Stimulated activated effector memory CD8-positive, alpha-beta T cell treated with anti-CD3 and anti-CD28 coated beads, Interleukin-12 subunit alpha, Interleukin-12 subunit beta, amount 100 ng/mL, for 72 hours (primary cell): Measurements from ENCODE around the gene SSR1.

ENCODE experiments used
- ATAC-seq: fragments of 150-1000 bp; cut with Tn5 transposase; 2 replicates; pipeline ENCODE4 v1.10.0; 2021
- DNase-seq, 2 donors: peaks; one replicate each; pipeline ENCODE4 v3.0.0; 2021 to 2022; ENCODE audit warnings: low spot score in 2 of 2
- H3K27ac Mint-ChIP-seq: one replicate; pipeline ENCODE4 v1.8.0; 2022; ENCODE audit warnings: mild to moderate bottlenecking, mixed read lengths
- H3K36me3 Mint-ChIP-seq: one replicate; pipeline ENCODE4 v1.8.0; 2022; ENCODE audit warnings: mild to moderate bottlenecking, mixed read lengths
- H3K4me1 Mint-ChIP-seq: one replicate; pipeline ENCODE4 v1.8.0; 2022; ENCODE audit warnings: mixed read lengths
- H3K4me3 Mint-ChIP-seq: one replicate; pipeline ENCODE4 v1.8.0; 2022; ENCODE audit warnings: mild to moderate bottlenecking, mixed read lengths
- H3K9me3 Mint-ChIP-seq: one replicate; pipeline ENCODE4 v1.8.0; 2022; ENCODE audit warnings: mixed read lengths

SSR1 gene

DNA sequence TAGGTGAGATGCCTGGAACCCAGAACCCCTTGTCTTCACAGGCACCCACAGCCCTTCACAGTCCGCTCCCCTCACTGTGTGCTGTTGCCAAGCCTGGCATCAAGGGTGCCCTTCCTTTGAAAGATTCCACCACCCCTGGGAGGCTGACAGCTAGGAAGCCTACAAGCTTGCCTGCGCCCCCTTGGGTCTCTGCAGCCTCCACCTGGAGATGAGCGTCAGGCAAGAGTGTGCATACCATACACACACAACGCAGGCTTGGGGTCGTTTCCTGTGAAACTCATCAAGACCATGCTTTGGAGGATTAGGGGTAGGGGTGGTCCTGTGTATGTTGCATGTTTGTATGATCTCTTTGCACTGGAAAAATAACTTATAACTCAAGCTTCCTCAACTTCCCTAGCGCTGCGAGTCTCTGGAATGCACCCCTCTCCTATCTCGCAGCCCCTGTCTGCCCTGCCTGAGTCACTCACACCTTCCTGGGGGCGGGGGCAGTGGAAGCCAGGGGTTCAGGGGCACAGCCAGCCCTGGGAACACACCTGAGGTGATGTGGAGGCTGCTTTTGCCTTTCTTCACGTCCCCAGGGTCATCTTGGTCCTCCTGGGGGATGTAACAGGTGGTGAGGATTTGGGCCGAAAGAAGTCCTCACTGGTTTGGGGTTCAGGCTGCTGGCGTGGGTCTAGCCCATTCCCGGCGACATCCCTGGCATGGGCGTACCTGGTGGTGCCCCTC, 67.2 kb downstream of the SSR1 start:
- H3K27ac Mint-ChIP-seq, result no peak overlapping the region
- H3K4me1 Mint-ChIP-seq, result peaks cover 13% of the 10 kb centered on the region
- no peak for DNase-seq
- ATAC-seq, result no peak
- H3K36me3 Mint-ChIP-seq, result peaks cover 76% of the 10 kb centered on the region
- H3K9me3 Mint-ChIP-seq, result no peaks in the 10 kb centered on the region
- no peak overlapping the region for H3K4me3 Mint-ChIP-seq

DNA sequence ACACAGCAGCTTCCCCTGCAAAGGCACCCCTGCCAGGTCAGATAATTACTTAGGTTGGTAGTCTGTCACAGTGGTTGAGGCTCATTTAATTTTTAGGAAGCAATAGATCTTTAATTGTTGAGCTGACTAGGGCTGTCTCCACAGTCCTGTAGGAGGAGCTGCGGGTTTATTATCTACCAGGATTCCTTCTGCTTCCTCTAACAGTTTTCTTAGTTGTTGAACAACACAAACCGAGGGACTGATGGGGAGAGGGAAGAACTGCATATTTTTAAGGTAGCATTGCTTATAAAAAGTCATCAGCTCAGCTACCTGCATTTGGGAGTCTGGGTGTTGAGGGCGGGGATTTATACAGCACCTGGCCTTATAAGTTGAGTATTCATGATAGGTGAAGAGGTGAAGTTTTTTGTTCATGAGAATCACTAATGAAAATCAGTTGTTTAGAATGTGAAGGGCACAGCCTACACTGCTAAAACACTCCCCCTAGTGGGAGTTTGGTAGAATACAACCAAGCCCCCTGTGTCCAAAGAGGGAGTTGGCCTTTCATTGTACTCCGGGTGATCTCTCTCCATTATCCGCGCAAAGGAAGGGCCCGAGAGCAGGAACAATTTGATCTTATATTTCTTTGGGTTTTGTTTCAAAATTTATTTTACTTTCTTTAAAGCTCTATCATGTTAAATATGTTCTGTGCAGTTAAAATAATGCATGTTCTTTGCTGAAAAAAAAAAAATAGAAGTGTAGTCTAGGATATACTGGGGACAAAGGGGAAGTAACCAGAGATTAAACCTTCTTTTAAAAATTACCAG, 69.6 kb downstream of the SSR1 start:
- peak; percentile 58 for ATAC-seq
- Mint-ChIP-seq H3K27ac (no peak overlapping the region), H3K4me3 (no peak overlapping the region), H3K9me3 (no peaks in the 10 kb centered on the region), H3K36me3 (peaks cover 65% of the 10 kb centered on the region), H3K4me1 (peaks cover 8% of the 10 kb centered on the region)
- DNase-seq, result peak; percentile 25 to 60

DNA sequence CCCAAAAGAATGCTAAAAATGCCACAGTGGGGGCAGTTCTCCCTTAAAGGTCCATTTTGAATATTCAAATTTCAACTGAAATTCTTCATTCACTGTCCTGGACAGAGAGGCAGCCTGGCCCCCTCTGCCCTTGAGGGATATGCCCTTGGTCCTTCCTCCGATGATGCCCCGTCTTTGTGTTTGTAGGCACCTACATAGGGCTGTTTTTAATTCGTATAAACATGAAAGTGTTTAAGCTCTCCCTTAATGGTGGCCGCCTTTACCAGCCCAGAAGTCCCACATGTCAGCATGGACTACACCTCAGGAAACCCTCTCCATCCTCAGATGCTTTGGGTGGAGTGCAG, 70.2 kb downstream of the SSR1 start:
- Mint-ChIP-seq H3K27ac (no peak overlapping the region), H3K36me3 (peaks cover 59% of the 10 kb centered on the region), H3K4me1 (peaks cover 6% of the 10 kb centered on the region), H3K9me3 (no peaks in the 10 kb centered on the region), H3K4me3 (no peak overlapping the region)
- DNase-seq (no peak), ATAC-seq (no peak)

DNA sequence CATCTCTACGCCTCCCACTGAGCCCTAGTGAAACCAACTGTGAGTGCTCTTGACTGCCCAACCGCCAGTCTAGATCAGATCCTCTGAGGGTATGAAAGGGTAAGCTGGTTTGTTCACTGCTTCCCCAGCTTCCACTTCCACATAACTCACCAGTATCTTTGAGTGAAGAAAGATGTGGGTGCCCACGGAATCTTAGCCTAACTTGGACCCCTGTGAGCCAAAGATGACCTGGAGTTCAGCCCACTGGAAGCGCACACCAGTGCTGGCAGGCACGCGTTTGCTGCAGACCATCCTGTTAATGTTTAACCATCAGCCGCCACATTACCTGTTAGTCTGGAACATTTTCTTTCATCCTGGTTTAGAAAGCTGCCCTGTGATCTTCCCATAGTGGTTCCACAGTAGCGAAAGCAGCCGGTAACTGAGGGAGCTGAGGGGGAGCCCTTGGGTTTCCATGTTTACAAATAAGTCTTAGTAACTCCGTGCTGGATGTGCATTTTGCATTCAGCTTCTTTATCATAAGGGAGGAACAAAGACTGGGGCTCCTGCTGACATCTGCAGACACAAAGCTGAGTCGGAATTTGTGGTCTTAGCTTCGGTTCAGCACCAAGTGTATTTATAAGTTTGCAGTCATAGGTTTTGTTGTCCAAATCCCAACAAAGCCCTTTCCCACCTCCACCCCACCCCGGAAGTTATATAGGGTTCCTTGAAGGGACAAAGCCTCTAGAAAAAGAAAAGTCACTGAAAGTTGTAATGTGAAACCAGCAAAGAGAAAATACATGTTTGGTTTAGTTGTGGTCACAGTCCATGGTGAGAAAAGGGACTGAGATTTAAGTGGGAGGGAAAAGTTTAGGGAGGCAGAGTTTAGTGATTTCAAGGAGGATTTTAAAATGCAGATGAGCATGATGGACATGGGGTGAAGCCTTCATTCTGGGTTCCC, 71.0 kb downstream of the SSR1 start:
- Mint-ChIP-seq H3K27ac (no peak overlapping the region), H3K4me1 (peaks cover 6% of the 10 kb centered on the region), H3K4me3 (no peak overlapping the region), H3K9me3 (no peaks in the 10 kb centered on the region), H3K36me3 (peaks cover 52% of the 10 kb centered on the region)
- DNase-seq (no peak), ATAC-seq (no peak)

DNA sequence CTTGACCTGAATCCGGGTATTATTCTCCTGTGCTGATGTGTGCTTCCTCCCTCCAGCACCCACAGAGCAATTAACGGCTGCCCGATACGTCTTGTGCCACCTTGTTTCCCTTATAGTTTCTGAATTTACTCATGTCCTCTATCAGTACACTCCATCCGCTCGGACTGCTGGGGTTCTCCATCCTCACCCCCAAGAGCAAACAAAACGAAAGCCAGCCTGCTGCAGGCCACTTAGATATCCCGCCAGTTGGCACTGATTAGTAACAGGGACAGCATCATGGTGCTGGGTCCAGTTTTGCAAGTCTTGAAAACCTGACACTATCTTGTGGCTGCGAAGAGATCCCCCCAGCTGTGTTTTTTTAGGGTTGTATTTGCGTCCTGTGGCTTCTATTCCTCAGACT, 71.8 kb downstream of the SSR1 start:
- DNase-seq (no peak), ATAC-seq (no peak)
- peak overlapping the region; percentile 10 for H3K27ac Mint-ChIP-seq
- H3K4me3 Mint-ChIP-seq, result no peak overlapping the region
- H3K4me1 Mint-ChIP-seq, result peaks cover 10% of the 10 kb centered on the region
- no peaks in the 10 kb centered on the region for H3K9me3 Mint-ChIP-seq
- peaks cover 52% of the 10 kb centered on the region for H3K36me3 Mint-ChIP-seq

DNA sequence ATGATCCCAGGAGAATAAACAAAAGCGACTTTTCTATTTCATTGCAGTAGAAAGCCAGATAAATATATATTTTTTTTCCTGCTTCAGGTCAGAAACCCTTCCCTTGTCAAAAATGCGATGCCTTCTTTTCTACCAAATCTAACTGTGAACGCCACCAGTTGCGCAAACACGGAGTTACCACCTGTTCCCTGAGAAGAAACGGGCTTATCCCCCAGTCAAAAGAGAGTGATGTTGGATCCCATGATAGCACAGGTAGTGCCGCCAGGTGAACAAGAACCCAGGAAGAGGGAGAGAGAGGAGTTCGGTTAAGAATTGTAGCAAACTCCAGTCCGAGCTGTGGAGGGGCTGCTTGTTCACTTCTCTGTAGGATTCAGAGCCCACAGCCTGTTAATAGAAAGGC, 72.6 kb downstream of the SSR1 start:
- ATAC-seq, result no peak
- no peaks in the 10 kb centered on the region for H3K9me3 Mint-ChIP-seq
- H3K4me1 Mint-ChIP-seq, result peaks cover 13% of the 10 kb centered on the region
- no peak overlapping the region for H3K27ac Mint-ChIP-seq
- no peak overlapping the region for H3K4me3 Mint-ChIP-seq
- no peak for DNase-seq
- peaks cover 52% of the 10 kb centered on the region for H3K36me3 Mint-ChIP-seq

DNA sequence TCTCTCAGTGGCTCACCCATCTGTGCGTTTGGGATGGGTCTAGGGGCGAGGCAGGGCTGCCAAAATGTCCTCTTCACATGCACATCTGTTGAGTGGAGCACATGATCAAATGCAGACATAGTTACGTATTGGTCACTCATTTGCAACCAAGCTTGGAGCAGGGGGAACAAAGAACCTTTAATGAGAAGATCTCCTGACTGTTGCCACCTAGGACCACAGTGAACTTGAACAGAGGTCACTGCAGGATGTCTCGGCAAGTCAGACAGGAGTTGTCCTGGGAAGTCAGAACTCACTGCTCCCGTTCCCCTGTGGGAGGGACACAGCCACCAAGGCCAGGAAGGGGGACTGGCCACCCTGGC, 73.4 kb downstream of the SSR1 start:
- Mint-ChIP-seq H3K4me1 (peaks cover 18% of the 10 kb centered on the region), H3K27ac (peak overlapping the region; percentile 30), H3K36me3 (peaks cover 57% of the 10 kb centered on the region), H3K9me3 (no peaks in the 10 kb centered on the region), H3K4me3 (no peak overlapping the region)
- ATAC-seq, result no peak
- DNase-seq, result no peak

DNA sequence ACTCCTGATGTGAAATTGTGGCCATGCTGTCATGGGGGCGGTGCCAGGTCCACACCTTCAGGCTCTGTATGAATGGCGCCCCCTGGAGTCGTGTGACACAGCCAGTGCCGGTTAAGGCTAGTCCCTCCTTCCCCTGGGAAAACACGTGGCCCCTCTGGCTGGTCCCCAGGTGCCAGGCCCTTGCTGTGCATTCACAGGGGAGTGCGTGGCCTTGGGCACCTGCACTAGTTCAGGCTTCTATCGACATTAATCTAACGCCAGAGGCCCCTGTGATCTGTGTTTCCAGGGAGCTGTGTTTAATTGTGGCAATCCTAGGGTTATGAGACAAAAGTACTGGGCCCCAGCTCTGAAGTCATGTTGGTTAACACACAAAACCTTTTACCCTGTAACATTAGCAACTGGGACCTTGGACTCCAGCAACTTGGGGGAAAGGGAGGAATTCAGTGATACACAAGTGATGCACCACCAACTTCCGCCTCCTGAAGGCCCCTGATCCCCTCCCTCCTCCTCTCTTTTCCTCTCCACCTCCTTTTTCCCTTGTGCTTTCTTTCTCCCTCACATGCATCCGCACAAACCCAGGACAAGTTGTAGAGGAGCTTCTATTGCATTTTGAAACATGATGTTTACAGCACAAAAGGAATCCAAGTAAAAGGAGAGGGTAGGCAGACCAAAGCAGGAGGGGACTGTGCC, 74.0 kb downstream of the SSR1 start:
- Mint-ChIP-seq H3K27ac (peak overlapping the region; percentile 30), H3K9me3 (no peaks in the 10 kb centered on the region), H3K36me3 (peaks cover 54% of the 10 kb centered on the region), H3K4me3 (no peak overlapping the region), H3K4me1 (peaks cover 23% of the 10 kb centered on the region)
- DNase-seq (peak; percentile 51 to 78), ATAC-seq (peak; percentile 85)

DNA sequence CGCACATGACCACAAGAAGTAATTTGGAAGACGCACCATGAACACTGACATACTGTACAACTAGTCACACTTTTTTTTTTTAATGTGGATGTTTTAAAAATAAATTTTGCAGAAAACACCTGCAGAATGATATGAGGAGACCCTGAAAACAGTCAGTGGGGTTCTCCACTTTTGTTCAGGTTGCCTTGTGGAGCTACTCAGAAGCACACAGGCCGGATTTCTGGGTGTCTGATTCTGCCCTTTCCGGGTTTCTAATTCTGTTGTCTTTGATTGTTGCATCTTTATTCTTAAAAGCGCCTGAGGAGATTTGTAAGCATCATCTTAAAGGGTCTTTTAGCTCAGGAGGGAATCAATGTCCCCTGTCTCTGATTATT, 74.5 kb downstream of the SSR1 start:
- H3K4me3 Mint-ChIP-seq, result no peak overlapping the region
- peaks cover 54% of the 10 kb centered on the region for H3K36me3 Mint-ChIP-seq
- DNase-seq, result no peak
- H3K4me1 Mint-ChIP-seq, result peaks cover 23% of the 10 kb centered on the region
- no peaks in the 10 kb centered on the region for H3K9me3 Mint-ChIP-seq
- H3K27ac Mint-ChIP-seq, result no peak overlapping the region
- ATAC-seq, result no peak

DNA sequence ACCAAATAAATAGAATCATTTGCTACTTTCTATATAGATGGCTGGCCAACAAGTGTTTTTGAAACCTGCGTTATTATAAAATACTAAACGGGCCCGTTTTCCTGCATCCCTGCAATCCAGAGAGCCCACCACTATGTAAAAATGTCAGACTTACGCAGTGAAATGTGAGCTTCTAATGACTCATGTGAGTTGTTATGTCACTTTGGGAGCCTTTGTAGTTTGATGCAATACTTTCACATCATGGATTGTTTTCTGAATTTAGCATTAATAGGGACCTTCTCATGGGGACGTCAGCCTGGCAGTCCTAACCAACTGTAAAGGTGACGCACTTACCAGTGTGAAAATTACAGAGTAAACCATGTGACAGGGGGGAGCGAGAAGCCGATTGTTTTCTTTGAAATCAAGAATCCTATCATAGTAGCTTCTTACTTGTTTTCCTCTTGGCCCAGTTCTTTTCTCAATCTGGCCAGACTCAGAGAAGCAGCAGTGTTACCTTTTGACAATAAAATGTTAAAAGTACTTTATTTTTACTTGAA, 75.3 kb downstream of the SSR1 start:
- ATAC-seq, result no peak
- Mint-ChIP-seq H3K9me3 (no peaks in the 10 kb centered on the region), H3K27ac (no peak overlapping the region), H3K4me3 (no peak overlapping the region), H3K4me1 (peaks cover 23% of the 10 kb centered on the region), H3K36me3 (peaks cover 53% of the 10 kb centered on the region)
- no peak for DNase-seq

DNA sequence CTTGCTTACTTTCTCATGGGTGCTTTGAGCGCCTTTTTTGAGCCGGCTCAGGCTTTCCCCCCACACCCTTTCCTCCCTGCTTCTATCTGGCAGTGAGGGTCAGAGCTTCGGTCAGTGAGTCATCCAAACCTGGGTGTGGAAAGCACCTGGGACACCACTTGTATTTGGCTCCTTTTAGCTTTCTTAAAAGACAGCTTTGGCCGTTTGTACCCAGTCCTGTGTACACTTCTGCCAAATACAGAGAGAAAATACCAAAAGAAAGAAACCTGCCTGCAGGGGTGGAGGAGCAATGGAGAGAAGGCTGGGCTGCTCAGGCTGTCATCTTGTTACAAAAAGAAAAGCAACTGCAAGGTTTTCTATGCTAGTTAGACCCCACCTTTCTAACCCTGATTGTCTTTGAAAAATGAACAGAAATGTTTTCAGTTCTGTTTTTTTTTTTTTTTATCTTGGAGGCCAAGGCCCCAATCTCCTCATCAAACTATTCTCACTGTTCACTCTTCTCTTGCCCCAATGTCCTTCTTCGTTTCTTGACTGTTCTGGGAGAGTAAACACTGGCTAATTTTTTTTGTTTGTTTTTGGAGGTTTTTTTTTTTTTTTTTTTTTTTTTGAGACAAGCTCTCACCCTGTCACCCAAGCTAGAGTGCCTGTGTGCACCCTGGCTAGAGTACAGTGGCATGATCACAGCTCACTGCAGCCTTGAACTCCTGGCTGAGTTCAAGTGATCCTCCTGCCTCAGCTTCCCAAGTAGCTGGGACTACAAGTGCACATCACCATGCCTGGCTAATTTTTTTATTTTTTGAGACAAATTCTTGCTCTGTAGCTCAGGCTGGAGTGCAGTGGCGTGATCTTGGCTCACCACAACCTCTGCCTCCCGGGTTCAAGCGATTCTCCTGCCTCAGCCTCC, 76.4 kb downstream of the SSR1 start:
- Mint-ChIP-seq H3K27ac (peak overlapping the region; percentile 68), H3K9me3 (no peaks in the 10 kb centered on the region), H3K36me3 (peaks cover 63% of the 10 kb centered on the region), H3K4me1 (peaks cover 24% of the 10 kb centered on the region), H3K4me3 (no peak overlapping the region)
- peak; percentile 40 for ATAC-seq
- DNase-seq, result no peak

DNA sequence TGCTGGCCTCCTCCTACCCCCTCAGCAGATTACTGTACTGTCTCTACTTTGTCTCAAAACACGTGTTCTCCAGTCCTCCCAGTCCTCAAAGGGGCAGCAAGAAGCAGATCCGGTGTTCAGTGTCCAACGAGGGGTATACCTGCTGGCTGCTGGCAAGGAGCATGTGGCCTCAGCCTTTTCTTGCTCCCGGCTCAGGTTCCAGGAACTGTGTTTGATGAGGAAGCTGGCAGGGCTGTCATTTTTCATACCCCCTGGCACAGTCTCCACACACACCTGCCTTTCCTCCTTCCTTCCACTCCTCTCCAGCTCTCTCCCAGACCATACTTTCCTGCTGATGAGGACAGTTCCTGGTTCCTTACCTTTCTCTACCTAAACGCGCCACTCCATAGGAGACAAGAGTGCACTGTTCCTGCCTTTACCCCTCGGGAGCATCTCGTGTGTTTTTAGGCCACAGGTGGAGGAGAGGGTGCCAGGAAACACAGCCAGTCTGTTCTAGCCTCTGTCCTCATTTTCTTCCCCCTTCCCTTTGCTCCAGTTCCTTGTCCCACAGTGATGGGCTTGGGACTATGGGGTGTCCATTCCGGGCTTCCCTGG, 77.2 kb downstream of the SSR1 start:
- Mint-ChIP-seq H3K9me3 (no peaks in the 10 kb centered on the region), H3K4me3 (no peak overlapping the region), H3K27ac (peak overlapping the region; percentile 68), H3K36me3 (peaks cover 66% of the 10 kb centered on the region), H3K4me1 (peaks cover 24% of the 10 kb centered on the region)
- ATAC-seq (no peak), DNase-seq (no peak)

DNA sequence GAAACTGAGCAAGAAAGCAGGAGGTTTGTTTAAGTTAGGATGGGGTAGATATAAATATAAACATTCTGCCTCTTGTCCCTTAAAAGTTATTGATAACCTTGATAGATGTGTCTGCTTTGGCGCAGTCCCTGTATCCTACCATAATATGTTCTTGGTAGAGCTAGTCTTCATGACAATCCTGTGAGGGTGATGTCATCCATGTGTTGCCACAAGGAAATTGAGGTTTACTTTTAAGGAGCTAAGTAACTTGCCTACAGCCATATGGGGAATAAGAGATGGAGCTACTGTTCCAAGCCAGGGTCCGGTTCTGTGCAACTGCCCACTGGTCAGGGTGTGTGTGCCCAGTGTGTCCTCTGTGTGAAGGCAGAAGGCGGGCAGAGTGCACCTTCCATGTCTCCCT, 78.5 kb downstream of the SSR1 start:
- no peak overlapping the region for H3K4me3 Mint-ChIP-seq

DNA sequence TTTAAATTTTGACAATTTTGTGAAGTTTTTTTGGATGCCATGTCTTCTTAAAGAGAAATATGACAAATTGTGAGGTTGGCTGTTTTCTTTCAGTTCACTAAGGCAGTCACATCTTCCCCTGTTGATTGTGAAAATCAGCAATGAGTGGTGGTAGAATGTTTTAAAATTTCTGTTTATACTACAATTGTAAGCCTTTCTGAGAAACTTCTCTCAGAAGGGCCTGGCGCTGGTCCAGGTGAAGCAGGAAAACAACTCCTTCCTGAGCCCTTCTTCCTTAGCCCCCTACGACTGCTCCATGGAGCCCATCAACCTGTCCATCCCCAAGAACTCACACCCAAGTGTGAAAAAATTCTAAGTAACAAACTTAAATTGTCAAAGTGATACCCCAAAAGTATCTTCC, 80.6 kb downstream of the SSR1 start:
- Mint-ChIP-seq H3K27ac (no peak overlapping the region), H3K9me3 (no peaks in the 10 kb centered on the region), H3K36me3 (peaks cover 81% of the 10 kb centered on the region), H3K4me1 (peaks cover 24% of the 10 kb centered on the region), H3K4me3 (no peak overlapping the region)
- no peak for DNase-seq
- no peak for ATAC-seq

More for the DNA sequence above, 78.5 kb downstream of the SSR1 start:
- no peaks in the 10 kb centered on the region for H3K9me3 Mint-ChIP-seq
- H3K27ac Mint-ChIP-seq, result peak overlapping the region; percentile 84
- peaks cover 24% of the 10 kb centered on the region for H3K4me1 Mint-ChIP-seq
- ATAC-seq (no peak), DNase-seq (no peak)
- H3K36me3 Mint-ChIP-seq, result peaks cover 60% of the 10 kb centered on the region
